HG02571 (cell line): ENCODE measurements around the gene ENDOG.
"Not testable (repeated sequence)": the region's sequence is repeated elsewhere in the genome, so short reads cannot be mapped to it uniquely, and the experiment has no call there.

Experiments
- ATAC-seq: cut with Tn5 transposase; IDR thresholded peaks from one replicate; pipeline ENCODE4 v1.9.1; 2021; ENCODE audit warnings: mild to moderate bottlenecking, moderate library complexity; ENCODE audit not compliant: unreplicated experiment

ENDOG gene

GRCh38 chr9:128860937-128861336 is 42.6 kb downstream of the ENDOG start:
- ATAC-seq: no peak

DNA sequence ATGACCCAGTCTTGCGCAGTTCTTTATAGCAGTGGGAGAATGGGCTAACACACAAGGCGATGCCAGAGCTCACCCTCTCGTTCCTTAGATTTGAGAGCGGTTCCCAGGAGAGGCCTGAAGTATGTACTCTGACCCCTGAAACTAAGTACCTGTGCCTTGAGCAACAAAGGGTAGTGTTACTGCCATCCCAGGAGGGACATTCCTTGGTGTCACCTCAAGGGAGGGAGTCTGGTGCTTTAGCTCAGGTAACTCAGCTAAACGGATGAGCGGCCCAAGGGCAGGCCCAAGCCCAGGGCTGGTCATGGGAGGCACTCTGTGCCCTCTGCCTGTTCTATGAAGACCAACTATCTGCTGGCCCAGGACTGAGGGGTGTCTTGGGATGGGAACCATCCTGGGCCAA is 43.2 kb downstream of the ENDOG start:
- no peak for ATAC-seq

- no peak for ATAC-seq
Measured at GRCh38 chr9:128862401-128862851, 44.1 kb downstream of the ENDOG start.

- ATAC-seq: no peak
Measured at GRCh38 chr9:128863647-128864046, 45.3 kb downstream of the ENDOG start.

DNA sequence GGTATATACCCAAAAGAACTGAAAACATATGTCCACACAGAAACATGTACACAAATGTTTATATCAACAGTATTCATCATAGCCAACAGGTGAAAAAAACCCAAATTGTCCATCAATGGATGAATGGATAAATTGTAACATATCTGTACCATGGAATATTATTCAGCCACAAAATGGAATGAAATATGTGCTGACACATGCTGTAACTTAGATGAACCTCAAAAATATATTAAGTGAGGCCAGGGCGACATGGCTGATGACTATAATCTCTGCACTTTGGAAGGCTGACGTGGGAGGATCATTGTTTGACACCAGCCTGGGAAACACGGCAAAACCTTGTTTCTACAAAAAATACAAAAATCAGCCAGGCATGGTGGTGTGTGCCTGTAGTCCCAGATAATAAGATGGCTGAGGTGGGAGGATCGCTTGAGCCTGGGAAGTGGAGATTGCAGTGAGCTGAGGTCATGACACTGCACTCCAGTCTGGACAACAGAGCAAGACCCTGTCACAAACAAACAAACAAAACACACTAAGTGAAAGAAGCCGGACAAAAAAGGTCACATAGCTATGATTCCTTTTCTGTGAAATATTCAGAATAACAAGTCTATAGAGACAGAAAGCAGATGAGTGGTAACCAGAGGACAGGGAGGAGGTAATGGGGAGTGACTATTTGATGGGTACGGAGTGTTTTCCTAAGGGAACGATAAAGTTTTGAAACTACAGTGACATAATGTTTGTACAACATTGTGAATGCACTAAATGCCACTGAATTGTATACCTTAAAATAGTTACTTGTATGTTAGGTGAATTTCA is 52.0 kb downstream of the ENDOG start:
- no peak for ATAC-seq

DNA sequence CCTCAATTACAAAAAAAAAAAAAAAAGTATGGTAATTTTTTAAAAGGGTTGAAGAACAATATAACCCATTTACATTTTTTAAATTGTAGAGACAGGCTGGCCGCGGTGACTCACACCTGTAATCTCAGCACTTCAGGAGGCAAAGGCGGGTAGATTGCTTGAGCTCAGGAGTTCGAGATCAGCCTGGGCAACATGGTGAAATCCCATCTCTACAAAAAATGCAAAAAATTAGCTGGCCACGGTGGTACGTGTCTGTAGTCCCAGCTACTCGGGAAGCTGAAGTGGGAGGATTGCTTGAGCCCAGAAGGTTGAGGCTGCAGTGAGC is 52.6 kb downstream of the ENDOG start:
- not testable (repeated sequence) for ATAC-seq
